Fibroblast of skin of left biceps (primary cell): ENCODE data around the gene CISH.
A peak's percentile ranks its signal among the peaks of the same experiment; 100 is the strongest.

ENCODE experiments used
- DNase-seq, 2 experiments: peaks; one replicate each; pipeline ENCODE4 v3.0.0-alpha.2; 2013; ENCODE audit warnings: low read depth in 2 of 2

Gene CISH

GRCh38 chr3:50637011-50637410 is 25.4 kb upstream of the CISH start:
- DNase-seq = no peak

DNA sequence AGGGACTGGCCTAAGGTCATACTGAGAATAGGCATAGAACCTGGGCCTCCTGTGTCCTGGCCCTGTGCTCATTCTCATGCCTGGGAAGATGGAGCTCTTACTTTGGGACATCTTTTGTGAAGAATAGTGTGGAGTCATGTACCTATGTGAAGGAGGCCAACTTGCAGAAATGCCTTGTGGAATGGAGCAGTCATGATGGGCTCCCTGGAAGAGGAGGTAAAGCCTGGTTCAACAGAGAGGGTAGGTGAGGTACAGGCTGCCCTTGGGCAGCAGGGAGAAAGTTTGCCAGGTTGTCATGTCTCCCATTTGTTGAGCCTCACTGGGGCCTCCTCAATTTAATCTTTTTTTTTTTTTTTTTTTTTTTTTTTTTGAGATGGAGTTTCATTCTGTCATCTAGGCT is 23.5 kb upstream of the CISH start:
- DNase-seq = no peak

DNA sequence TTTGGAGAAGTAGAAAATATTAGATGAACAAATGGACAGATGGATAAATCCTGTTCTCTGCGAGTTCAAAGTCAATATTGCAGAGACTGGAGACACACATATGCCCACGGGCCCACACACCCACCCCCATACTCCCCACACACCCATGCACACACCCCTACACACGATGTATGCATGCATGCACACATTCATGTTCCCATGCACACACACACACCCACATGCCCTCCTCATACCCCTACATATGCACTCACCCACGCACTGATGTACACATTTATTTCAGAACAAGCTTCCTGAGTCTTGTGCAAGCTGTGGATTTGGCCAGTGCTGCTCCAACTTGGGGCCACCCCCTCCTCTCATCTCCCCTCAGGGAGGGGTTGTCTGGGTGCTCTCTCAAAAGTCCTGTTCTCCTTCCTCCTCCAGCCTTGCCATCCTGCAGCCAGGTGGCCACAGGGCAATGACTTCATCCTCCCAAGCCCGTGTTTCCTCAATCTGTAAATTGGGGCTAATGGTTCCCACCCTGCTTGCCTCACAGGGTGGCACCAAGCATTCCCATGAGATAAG is 21.7 kb upstream of the CISH start:
- DNase-seq = no peak

DNA sequence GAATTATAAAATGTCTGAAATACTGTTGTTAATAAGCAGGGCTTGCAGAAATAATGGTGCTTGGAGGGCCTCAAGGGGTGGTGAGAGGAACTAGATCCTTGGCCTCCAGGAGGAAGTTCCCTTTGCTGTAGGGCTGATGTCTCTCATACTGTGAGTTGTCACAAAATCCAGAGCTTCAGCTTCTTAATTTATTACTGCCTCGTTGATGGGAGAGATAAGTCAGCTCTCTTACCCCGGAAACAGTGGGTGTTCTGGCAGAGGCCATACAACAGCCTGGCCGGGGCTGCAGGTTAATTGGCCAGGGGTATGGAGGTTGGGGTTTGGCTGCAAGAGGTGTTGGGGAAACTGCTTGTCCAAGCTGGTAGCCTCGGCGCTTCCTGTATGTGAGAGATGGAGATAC is 20.9 kb upstream of the CISH start:
- DNase-seq = no peak

DNA sequence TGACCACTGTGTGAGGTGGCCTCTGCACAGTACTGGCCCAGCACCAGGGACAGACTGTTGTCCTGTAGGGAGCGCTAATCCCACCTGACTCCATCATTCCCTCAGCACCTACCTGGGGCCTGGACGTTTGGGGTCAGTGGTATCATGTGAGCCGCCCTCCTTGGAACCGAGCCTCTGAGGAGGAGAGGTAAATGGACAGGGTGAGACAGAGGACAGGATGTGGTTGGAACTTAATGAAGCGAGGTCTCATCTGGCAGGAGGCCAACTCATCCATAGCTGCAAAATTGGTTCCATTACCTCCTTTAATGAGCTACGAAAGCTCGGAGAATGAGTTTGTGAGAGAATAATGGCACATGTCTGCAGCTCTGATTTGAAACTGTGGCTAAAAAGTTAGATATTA is 19.3 kb upstream of the CISH start:
- DNase-seq = no peak

DNA sequence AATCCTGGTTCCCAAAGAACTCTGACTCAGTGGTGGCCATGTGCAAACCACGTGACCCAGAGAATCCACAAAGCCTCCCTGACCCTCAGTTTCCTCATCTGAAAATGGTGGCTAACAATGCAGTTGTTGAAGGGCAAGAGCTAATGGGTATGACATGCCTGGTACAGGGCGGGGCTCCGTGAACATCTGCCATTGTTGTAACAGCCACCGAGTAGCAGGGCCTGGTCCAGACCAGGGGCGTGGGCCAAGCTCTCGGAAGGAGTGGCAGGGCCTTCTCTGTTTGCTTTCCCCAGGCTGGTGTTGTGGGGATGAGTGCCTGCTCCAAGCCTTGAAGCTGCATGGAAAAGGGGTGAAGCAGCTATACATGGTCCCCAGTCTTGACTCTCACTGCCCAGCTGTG is 18.8 kb upstream of the CISH start:
- DNase-seq = no peak

GRCh38 chr3:50628601-50629000 is 17.0 kb upstream of the CISH start:
- DNase-seq = no peak

DNA sequence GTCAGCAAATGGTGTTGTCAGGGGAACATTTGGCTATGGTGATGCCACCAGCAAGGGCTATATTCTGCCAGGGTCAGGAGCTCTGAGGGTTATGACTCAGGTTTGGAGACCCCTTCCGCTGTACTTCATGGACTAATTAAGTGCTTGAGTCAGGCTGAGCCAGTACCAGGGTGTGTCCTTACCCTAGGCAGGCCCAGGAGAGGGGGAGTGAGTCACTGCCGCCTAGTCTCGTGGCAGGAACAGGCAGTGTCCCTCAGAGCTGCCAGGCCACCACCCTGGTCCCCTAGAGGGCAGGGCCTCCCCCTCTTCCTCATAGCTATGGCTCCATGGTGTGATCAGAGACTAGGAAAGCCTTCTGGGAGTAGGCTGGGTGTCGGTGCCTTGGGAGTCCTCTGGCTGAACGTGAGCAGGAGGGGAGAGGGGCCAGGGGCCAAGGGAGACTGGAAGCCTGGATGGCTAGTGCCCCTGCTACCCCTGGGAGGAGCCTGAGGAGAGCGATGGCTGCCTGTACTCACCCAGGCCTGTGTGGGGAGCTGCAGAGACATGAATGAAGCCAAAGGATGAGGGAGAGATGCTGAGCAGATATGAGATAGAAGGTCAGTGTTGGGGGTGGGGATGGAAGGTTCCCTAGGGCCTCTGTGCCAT is 16.0 kb upstream of the CISH start:
- no peak for DNase-seq

GRCh38 chr3:50626401-50626800 is 14.8 kb upstream of the CISH start:
- DNase-seq = no peak

- DNase-seq = no peak
Observed at GRCh38 chr3:50625231-50626182, 13.9 kb upstream of the CISH start.

DNA sequence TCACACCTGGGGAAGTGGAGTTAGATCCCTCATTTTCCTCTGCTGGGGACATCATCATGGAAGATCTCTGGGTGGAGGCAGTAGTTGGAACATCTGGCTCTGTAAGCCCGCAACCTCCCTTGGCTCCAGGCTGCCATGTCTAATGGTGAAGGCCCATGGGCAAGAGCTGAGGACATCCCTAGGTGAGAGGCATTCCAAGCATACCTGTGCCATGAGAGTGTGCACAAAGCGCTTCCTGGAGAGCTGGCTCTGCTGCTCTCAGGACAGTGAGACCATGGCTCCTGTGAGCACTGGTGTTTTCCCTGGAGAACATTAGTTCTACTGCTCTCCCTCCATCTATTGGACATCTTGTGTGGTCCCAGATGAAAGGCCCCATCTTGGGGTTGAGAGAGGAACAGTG is 13.1 kb upstream of the CISH start:
- no peak for DNase-seq

DNA sequence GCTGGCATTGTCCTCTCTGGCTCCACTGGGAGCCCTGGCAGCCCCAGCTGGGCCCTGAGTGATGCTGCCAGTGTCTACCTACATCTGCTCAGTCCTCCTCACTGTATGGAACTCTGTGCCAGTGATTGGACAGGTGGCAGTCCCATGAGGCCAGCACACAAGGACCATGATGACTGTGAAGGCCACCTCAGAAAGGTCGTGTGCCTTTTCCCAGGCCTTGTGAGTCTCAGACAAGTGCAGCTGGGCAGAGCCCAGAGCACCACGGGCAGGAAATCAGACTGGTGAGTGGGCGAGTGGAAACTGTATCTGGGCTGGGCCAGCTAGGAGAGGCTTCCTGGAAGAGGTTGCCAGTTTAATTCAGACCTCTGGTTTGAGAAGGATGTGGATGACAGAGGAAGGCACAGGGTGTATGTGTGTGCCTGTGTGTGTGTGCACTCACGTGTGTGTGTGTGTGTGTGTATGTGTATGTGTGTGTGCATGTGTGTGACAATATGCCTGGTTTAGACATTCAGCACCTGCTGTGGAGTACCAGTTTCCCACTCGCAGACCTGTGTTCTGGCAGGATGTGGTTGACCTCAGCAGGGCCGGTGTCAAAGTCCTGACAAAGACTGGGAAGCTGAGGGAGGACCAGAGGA is 12.4 kb upstream of the CISH start:
- no peak for DNase-seq

DNA sequence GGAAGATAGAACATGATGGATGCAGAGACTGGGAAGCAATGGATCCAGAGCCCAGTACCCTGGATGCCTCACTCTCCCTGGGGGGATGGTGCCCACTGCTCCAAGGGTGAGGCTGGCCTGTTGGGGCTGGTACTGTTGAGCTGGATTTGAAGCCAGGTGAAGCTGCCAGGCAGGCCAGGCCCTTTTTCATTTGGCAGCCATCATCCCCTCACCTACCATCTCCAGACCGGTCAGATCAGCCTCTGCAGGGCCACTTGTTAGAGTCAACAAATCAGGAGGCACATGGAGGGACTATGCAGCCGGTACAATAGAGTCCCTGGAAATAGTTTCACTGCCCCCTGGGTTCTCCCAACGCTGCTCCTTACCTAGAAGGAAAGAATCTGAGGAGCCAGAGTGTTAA is 11.3 kb upstream of the CISH start:
- no peak for DNase-seq

GRCh38 chr3:50620820-50621219 is 9.2 kb upstream of the CISH start:
- DNase-seq = no peak

GRCh38 chr3:50620420-50620819 is 8.8 kb upstream of the CISH start:
- DNase-seq = no peak

DNA sequence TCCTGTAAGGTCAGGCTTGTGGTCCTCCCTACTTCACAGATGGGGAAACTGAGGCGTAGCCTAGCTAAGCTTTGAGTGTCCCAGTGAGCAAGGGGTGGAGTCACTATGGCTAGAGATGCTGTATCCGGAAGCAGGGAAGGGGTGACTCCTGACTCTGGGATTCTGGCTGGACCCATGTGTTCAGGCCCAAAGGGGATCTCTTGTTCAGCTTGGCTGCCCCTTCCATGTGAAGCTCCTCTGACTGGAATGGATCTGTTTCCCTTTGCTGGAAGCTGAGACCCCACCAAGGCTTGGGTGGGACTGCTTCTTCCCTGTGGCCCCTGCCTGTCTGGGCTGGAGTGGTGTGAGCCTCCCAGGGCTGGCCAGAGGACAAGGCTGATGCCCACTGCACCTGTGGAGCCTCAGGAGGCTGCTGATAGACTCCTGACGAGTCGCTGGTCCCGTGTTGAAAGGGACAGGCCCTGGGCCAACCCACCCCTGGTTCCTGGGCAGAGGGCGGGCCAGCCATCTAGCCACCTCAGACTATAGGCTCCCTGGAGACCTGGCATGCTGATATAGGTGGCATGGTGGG is 6.4 kb upstream of the CISH start:
- no peak for DNase-seq

GRCh38 chr3:50617096-50617791 is 5.7 kb upstream of the CISH start, which contains the start of gene MAPKAPK3:
MAPKAPK3 (plus strand) TSS chr3:50617151; CDS start chr3:50617566, 415 bp downstream.
- DNase-seq = no peak

DNA sequence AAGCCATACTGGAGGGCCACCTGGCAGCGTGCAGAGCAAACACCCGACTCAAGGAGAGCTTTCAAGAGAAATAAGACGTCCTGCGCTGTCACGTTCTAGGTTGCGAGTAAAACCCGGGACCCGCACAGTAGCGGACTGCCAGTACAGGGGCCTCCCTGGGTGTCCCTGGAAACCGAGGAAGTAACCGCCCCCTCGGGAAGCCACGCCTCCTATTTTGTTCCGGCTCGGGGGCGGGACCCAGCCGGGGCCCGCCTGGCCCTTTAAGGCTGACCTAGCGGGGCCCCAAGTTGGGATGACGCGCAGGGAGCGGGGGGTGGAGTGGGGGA is 5.2 kb upstream of the CISH start:
- DNase-seq = peak; percentile 69 to 70

DNA sequence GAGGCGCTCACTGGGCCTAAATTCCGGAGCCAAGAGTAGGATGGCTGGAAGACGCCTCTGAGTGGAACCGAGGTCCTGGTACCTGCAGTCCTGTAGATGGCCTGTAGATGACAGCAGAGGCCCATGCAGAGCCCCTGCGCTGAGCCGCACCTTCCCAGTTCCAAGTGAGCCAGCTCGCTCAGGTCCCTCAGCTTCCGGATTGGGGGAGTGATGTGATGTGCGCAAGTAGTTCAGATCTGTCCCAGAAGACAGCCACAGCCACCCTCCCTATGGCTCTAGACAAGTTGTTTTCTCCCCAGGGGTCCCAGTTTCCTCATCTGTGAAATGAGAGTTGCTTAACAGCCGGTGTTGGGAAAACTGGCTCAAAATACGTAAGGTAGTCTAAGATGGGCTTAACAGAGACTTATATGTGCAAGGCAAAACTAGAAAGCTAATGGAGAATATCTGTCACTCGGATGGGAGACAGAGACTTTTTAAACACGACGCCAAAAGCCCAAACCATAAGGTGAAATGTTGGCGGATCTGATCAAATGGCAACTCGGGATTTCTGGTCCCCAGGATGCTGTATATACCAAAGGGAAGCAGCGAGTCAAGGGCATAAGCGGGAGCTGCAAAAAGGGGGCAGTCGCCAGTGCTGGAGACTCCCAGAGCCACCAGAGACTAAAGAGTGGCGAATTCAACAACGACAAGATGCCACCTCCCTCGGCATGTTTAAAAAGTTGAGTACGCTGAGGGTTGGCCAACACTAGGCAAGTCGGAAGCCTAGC is 4.6 kb upstream of the CISH start:
- DNase-seq = no peak

DNA sequence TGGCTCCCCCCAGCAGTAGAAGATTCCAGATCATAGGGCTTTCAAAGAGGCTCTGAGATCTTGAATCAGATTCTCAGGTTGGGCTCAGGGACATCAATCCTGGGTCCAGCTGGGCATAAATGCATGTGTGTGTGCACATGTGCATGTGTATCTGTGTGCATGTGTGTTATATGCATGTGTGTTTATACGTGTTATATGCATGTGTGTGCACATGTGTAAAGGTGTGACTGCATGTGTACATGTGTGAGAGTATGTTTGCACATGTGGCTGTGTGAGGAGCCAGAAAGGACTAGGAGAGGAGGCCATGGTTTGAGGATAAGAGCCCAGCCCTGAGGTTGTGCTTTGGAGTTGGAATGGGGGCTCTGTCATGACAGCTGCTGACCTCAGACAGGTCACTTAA is 3.6 kb upstream of the CISH start:
- no peak for DNase-seq
